T-helper 1 cell treated with Interleukin-12 subunit alpha and Interleukin-12 subunit beta and Interleukin-4 antibody, amounts not matched to agents 30 μg/mL and 1 μg/mL, for 36 hours (primary cell): ENCODE results near the gene BCL11A.

Experiments
- H3K27ac Mint-ChIP-seq: one replicate; pipeline ENCODE4 v1.8.0; 2021; ENCODE audit warnings: mild to moderate bottlenecking, mixed read lengths
- H3K27me3 Mint-ChIP-seq: one replicate; pipeline ENCODE4 v1.8.0; 2021; ENCODE audit warnings: low read depth, mixed read lengths
- H3K36me3 Mint-ChIP-seq: one replicate; pipeline ENCODE4 v1.8.0; 2021; ENCODE audit warnings: low read depth, mixed read lengths
- H3K4me1 Mint-ChIP-seq: one replicate; pipeline ENCODE4 v1.8.0; 2021; ENCODE audit warnings: low read depth, mixed read lengths
- H3K4me3 Mint-ChIP-seq: one replicate; pipeline ENCODE4 v1.8.0; 2021; ENCODE audit warnings: mild to moderate bottlenecking, moderate library complexity, mixed read lengths
- H3K9me3 Mint-ChIP-seq: one replicate; pipeline ENCODE4 v1.8.0; 2021; ENCODE audit warnings: mixed read lengths

BCL11A gene

GRCh38 chr2:60505240-60505879 is 48.1 kb downstream of the BCL11A start:
- H3K4me1 Mint-ChIP-seq: no peaks in the 10 kb centered on the region
- H3K27ac Mint-ChIP-seq: no peak overlapping the region
- no peak overlapping the region for H3K4me3 Mint-ChIP-seq
- H3K27me3 Mint-ChIP-seq: peaks cover 21% of the 10 kb centered on the region
- no peaks in the 10 kb centered on the region for H3K36me3 Mint-ChIP-seq
- no peaks in the 10 kb centered on the region for H3K9me3 Mint-ChIP-seq

DNA sequence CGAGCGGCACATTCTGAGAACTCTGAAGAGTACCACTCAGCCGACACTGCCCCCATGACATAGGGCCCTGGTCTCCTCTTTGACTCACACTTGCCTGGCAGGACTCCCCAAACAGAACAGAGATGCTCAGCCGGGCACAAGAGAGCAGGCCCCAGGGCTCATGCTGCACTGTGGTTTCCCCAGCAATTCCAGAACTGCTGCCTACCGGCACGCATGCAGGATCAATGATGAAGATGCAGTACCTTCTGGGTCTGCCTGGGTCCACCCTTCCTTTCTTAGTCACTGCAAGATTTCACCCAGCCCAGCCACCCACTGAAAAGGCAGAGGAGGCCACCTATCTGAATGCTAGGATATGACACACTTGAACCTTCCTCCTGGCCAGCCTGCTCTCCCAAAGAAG is 49.4 kb downstream of the BCL11A start:
- H3K4me1 Mint-ChIP-seq: no peaks in the 10 kb centered on the region
- peaks cover 14% of the 10 kb centered on the region for H3K27me3 Mint-ChIP-seq
- H3K36me3 Mint-ChIP-seq: no peaks in the 10 kb centered on the region
- H3K27ac Mint-ChIP-seq: no peak overlapping the region
- no peak overlapping the region for H3K4me3 Mint-ChIP-seq
- H3K9me3 Mint-ChIP-seq: no peaks in the 10 kb centered on the region

- peaks cover 4% of the 10 kb centered on the region for H3K27me3 Mint-ChIP-seq
- H3K36me3 Mint-ChIP-seq: no peaks in the 10 kb centered on the region
- H3K27ac Mint-ChIP-seq: no peak overlapping the region
- H3K4me3 Mint-ChIP-seq: no peak overlapping the region
- no peaks in the 10 kb centered on the region for H3K9me3 Mint-ChIP-seq
- H3K4me1 Mint-ChIP-seq: no peaks in the 10 kb centered on the region
Measured at GRCh38 chr2:60502144-60502543, 51.3 kb downstream of the BCL11A start.

GRCh38 chr2:60500861-60501260 is 52.6 kb downstream of the BCL11A start:
- Mint-ChIP-seq H3K36me3 (no peaks in the 10 kb centered on the region), H3K4me1 (no peaks in the 10 kb centered on the region), H3K4me3 (no peak overlapping the region), H3K27me3 (no peaks in the 10 kb centered on the region), H3K9me3 (no peaks in the 10 kb centered on the region), H3K27ac (no peak overlapping the region)

DNA sequence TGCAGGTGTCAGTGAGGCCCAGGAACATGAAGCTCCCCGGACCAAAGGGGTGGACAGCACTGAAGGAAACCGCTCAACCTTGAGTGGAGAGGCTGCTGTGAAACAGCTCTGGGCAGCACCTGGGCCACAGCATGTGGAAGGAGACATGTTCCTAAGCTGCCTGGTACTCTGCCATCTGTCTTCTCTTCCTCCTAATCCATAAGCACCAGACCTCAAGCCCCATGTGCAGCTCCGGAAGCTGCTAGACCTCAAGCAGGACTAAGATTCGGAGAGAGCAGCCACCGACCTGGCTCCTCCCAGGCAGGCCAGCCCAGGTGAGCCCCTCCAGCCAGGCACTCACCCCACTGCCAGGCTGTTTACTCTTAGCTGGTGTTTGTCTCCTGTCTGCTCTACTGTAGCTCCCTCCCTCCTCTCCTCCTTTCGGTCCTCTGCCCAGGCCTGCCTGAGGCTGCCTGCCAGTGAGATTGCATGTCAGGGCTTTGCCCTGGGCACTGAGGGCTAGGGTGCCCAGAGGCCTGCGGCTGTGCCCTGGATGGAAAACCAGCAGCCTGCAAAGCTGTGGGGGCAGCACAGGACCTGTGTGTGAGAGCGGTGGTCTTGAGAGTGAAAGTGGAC is 53.7 kb downstream of the BCL11A start:
- no peaks in the 10 kb centered on the region for H3K4me1 Mint-ChIP-seq
- no peak overlapping the region for H3K4me3 Mint-ChIP-seq
- H3K36me3 Mint-ChIP-seq: no peaks in the 10 kb centered on the region
- no peak overlapping the region for H3K27ac Mint-ChIP-seq
- no peaks in the 10 kb centered on the region for H3K27me3 Mint-ChIP-seq
- no peaks in the 10 kb centered on the region for H3K9me3 Mint-ChIP-seq

DNA sequence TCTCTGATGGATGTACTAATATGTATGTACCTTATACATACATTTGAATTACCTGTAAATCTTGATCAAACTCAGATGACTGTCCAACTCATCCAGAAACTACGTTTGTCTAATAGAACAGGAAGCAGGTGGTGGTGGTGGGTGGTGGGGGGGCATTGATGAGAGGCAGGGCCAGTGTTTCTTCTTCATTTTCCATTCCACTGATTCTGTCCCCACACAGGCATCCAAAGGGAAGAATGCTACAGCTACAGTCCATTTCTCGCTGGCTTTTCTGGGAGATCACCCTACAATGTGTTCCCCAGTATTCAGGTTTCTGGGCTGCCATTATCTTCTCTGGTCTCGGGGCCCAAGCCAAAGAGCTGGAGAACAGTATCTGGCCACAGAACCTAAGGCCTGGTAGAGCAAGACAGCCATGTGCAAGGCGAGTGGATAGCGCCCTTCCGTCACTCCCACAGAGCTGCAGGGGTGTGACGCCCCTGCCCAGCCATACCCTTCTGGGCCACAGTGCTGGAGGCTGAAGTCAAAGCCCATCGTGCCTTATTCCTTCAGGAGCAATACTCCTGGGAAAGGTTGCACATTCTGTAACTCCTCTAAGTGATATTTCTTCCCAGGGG is 54.5 kb downstream of the BCL11A start:
- Mint-ChIP-seq H3K27me3 (no peaks in the 10 kb centered on the region), H3K27ac (no peak overlapping the region), H3K4me3 (no peak overlapping the region), H3K36me3 (no peaks in the 10 kb centered on the region), H3K9me3 (no peaks in the 10 kb centered on the region), H3K4me1 (no peaks in the 10 kb centered on the region)

- H3K27ac Mint-ChIP-seq: no peak overlapping the region
- H3K36me3 Mint-ChIP-seq: no peaks in the 10 kb centered on the region
- H3K4me3 Mint-ChIP-seq: no peak overlapping the region
- no peaks in the 10 kb centered on the region for H3K27me3 Mint-ChIP-seq
- no peaks in the 10 kb centered on the region for H3K9me3 Mint-ChIP-seq
- H3K4me1 Mint-ChIP-seq: no peaks in the 10 kb centered on the region
Measured at GRCh38 chr2:60498127-60498815, 55.2 kb downstream of the BCL11A start.

GRCh38 chr2:60497500-60497899 is 56.0 kb downstream of the BCL11A start:
- Mint-ChIP-seq H3K36me3 (no peaks in the 10 kb centered on the region), H3K4me3 (no peak overlapping the region), H3K27me3 (no peaks in the 10 kb centered on the region), H3K4me1 (no peaks in the 10 kb centered on the region), H3K9me3 (no peaks in the 10 kb centered on the region), H3K27ac (no peak overlapping the region)

GRCh38 chr2:60496956-60497355 is 56.5 kb downstream of the BCL11A start:
- Mint-ChIP-seq H3K36me3 (no peaks in the 10 kb centered on the region), H3K27me3 (no peaks in the 10 kb centered on the region), H3K4me3 (no peak overlapping the region), H3K9me3 (no peaks in the 10 kb centered on the region), H3K4me1 (no peaks in the 10 kb centered on the region), H3K27ac (no peak overlapping the region)

- no peaks in the 10 kb centered on the region for H3K27me3 Mint-ChIP-seq
- H3K4me1 Mint-ChIP-seq: no peaks in the 10 kb centered on the region
- H3K4me3 Mint-ChIP-seq: no peak overlapping the region
- H3K9me3 Mint-ChIP-seq: no peaks in the 10 kb centered on the region
- no peak overlapping the region for H3K27ac Mint-ChIP-seq
- no peaks in the 10 kb centered on the region for H3K36me3 Mint-ChIP-seq
Measured at GRCh38 chr2:60496475-60496874, 57.0 kb downstream of the BCL11A start.

GRCh38 chr2:60495041-60495625 is 58.3 kb downstream of the BCL11A start:
- no peaks in the 10 kb centered on the region for H3K36me3 Mint-ChIP-seq
- no peaks in the 10 kb centered on the region for H3K27me3 Mint-ChIP-seq
- no peaks in the 10 kb centered on the region for H3K9me3 Mint-ChIP-seq
- no peak overlapping the region for H3K4me3 Mint-ChIP-seq
- H3K27ac Mint-ChIP-seq: no peak overlapping the region
- no peaks in the 10 kb centered on the region for H3K4me1 Mint-ChIP-seq

- Mint-ChIP-seq H3K9me3 (no peaks in the 10 kb centered on the region), H3K4me3 (no peak overlapping the region), H3K27me3 (no peaks in the 10 kb centered on the region), H3K4me1 (no peaks in the 10 kb centered on the region), H3K36me3 (no peaks in the 10 kb centered on the region), H3K27ac (no peak overlapping the region)
Measured at GRCh38 chr2:60493804-60494387, 59.6 kb downstream of the BCL11A start.

DNA sequence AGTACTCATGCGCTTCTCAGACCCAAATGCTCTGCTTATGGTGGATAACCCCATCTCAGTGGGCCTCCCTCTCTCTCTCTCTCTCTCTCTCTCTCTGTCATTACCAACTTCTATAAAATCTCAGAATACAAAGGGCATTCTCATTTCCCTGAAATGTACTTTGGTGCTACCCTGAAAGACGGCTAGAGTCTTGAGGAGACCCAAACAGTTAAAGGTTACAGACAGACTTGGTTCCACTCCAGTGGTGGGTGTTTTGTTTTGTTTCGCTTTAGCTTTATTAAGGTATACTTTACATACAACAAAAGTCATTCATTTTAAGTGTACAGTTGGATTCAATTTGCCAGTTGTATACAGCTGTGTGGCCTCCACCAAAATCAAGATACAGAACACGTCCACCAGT is 60.9 kb downstream of the BCL11A start:
- Mint-ChIP-seq H3K9me3 (no peaks in the 10 kb centered on the region), H3K27ac (no peak overlapping the region), H3K36me3 (no peaks in the 10 kb centered on the region), H3K4me1 (no peaks in the 10 kb centered on the region), H3K4me3 (no peak overlapping the region), H3K27me3 (no peaks in the 10 kb centered on the region)

GRCh38 chr2:60490848-60491247 is 62.6 kb downstream of the BCL11A start:
- no peaks in the 10 kb centered on the region for H3K36me3 Mint-ChIP-seq
- H3K9me3 Mint-ChIP-seq: no peaks in the 10 kb centered on the region
- no peaks in the 10 kb centered on the region for H3K4me1 Mint-ChIP-seq
- no peaks in the 10 kb centered on the region for H3K27me3 Mint-ChIP-seq
- H3K27ac Mint-ChIP-seq: no peak overlapping the region
- H3K4me3 Mint-ChIP-seq: no peak overlapping the region
